IMR-90 (cell line): Measurements from ENCODE around the gene ZNF565. TPM values are rescaled to one million over a fixed set of nuclear protein-coding genes. Genes with fewer than 3 reads are reported as not detected.

Experiments
- ATAC-seq: fragments of 200-7000 bp; cut with Tn5 transposase; 2 replicates; pipeline ENCODE4 v1.9.1; 2020; ENCODE audit warnings: low read depth, mild to moderate bottlenecking, moderate library complexity
- BruUV-seq: library from RNA; stranded (reverse); fragments of 400-500 nt; replicated peaks from 2 replicates; lab custom pipeline; 2021; lab: Mats Ljungman, UMichigan
- CTCF ChIA-PET: fragments of 300-600 bp; formaldehyde crosslinking; extraction: SDS; loops from one replicate; lab custom pipeline; 2021; ENCODE audit warnings: antibody characterized with exemption; lab: Yijun Ruan, JAX
- POLR2A ChIA-PET: fragments of 300-600 bp; sonication (Branson Sonifier 250); formaldehyde crosslinking; loops from one replicate; lab custom pipeline; 2022; ENCODE audit warnings: antibody characterized with exemption; ENCODE audit not compliant: unreplicated experiment; lab: Charles Lee
- DNase-seq: peaks from one replicate; pipeline ENCODE4 v3.0.0; 2013
- H2AFZ ChIP-seq: replicated peaks from 2 replicates; pipeline ENCODE3; 2013; ENCODE audit warnings: low read length, mild to moderate bottlenecking; ENCODE audit not compliant: poor library complexity
- H2AK5ac ChIP-seq: 2 replicates; pipeline ENCODE4 v1.6.1; 2013; ENCODE audit warnings: low read depth, low read length, inconsistent platforms
- H2AK9ac ChIP-seq: replicated peaks from 2 replicates; pipeline ENCODE3; 2013; ENCODE audit warnings: mild to moderate bottlenecking, low read depth, low read length, moderate library complexity; ENCODE audit not compliant: poor library complexity
- H2BK120ac ChIP-seq: 2 replicates; pipeline ENCODE4 v1.6.1; 2013; ENCODE audit warnings: low read depth, low read length, inconsistent platforms
- H2BK15ac ChIP-seq: 3 replicates; pipeline ENCODE4 v1.6.1; 2013; ENCODE audit warnings: low read depth, low read length, inconsistent platforms
- H2BK20ac ChIP-seq: 2 replicates; pipeline ENCODE4 v1.6.1; 2013; ENCODE audit warnings: low read depth, mild to moderate bottlenecking, inconsistent platforms, low read length, moderate library complexity
- H2BK5ac ChIP-seq: 2 replicates; pipeline ENCODE4 v1.6.1; 2013; ENCODE audit warnings: mild to moderate bottlenecking, low read depth, low read length, inconsistent platforms; ENCODE audit not compliant: poor library complexity, severe bottlenecking
- H3K14ac ChIP-seq: replicated peaks from 2 replicates; pipeline ENCODE4 v1.6.1; 2013; ENCODE audit warnings: low read depth, low read length, inconsistent platforms
- H3K18ac ChIP-seq: 2 replicates; pipeline ENCODE4 v1.6.1; 2013; ENCODE audit warnings: low read depth, low read length, control low read depth
- H3K23ac ChIP-seq: 2 replicates; pipeline ENCODE4 v1.6.1; 2013; ENCODE audit warnings: low read depth, low read length, inconsistent platforms
- H3K27ac ChIP-seq: 2 replicates; pipeline ENCODE4 v1.5.1; 2013; ENCODE audit warnings: mild to moderate bottlenecking, control low read depth, low read length; ENCODE audit not compliant: insufficient read depth
- H3K27me3 ChIP-seq: 2 replicates; pipeline ENCODE4 v1.6.1; 2013; ENCODE audit warnings: low read length; ENCODE audit not compliant: control insufficient read depth, insufficient read depth
- H3K36me3 ChIP-seq: 2 replicates; pipeline ENCODE4 v1.6.1; 2013; ENCODE audit warnings: low read length, mixed read lengths; ENCODE audit not compliant: control insufficient read depth, insufficient read depth
- H3K4ac ChIP-seq: 2 replicates; pipeline ENCODE4 v1.6.1; 2013; ENCODE audit warnings: low read depth, low read length, inconsistent platforms
- H3K4me1 ChIP-seq: 2 replicates; pipeline ENCODE4 v1.6.1; 2013; ENCODE audit warnings: low read length, mixed read lengths; ENCODE audit not compliant: control insufficient read depth, insufficient read depth
- H3K4me2 ChIP-seq: 2 replicates; pipeline ENCODE4 v1.6.1; 2013; ENCODE audit warnings: low read depth, mild to moderate bottlenecking, control low read depth, low read length, moderate library complexity
- H3K4me3 ChIP-seq: 2 replicates; pipeline ENCODE4 v1.5.1; 2013; ENCODE audit warnings: low read depth, mild to moderate bottlenecking, control low read depth, low read length, moderate library complexity; ENCODE audit not compliant: insufficient read depth
- H3K56ac ChIP-seq: 2 replicates; pipeline ENCODE4 v1.6.1; 2013; ENCODE audit warnings: low read length, inconsistent platforms; ENCODE audit not compliant: insufficient read depth; ENCODE audit errors: extremely low read depth
- H3K79me1 ChIP-seq, 2 experiments: 2 replicates each; pipeline ENCODE4 v1.6.1; 2013; ENCODE audit warnings: low read length in 2 of 2, inconsistent platforms in 1 of 2, low read depth in 1 of 2
- H3K9ac ChIP-seq: 2 replicates; pipeline ENCODE4 v1.6.1; 2013; ENCODE audit warnings: low read depth, low read length, control low read depth
- H3K9me1 ChIP-seq: 2 replicates; pipeline ENCODE4 v1.6.1; 2013; ENCODE audit warnings: low read length, inconsistent platforms; ENCODE audit not compliant: insufficient read depth
- H3K9me3 ChIP-seq: 2 replicates; pipeline ENCODE4 v1.6.1; 2013; ENCODE audit warnings: low read length; ENCODE audit not compliant: control insufficient read depth, insufficient read depth
- H4K20me1 ChIP-seq: 2 replicates; pipeline ENCODE4 v1.6.1; 2013; ENCODE audit warnings: low read length, inconsistent platforms; ENCODE audit not compliant: insufficient read depth
- H4K5ac ChIP-seq: 2 replicates; pipeline ENCODE4 v1.6.1; 2013; ENCODE audit warnings: mild to moderate bottlenecking, low read depth, low read length, control low read depth
- H4K8ac ChIP-seq, 2 experiments: 2 replicates each; pipeline ENCODE4 v1.6.1; 2013; ENCODE audit warnings: low read depth in 2 of 2, low read length in 2 of 2, control low read depth in 1 of 2, inconsistent platforms in 1 of 2
- H4K91ac ChIP-seq: 2 replicates; pipeline ENCODE4 v1.6.1; 2013; ENCODE audit warnings: low read depth, low read length, inconsistent platforms; ENCODE audit not compliant: insufficient read depth
- RAD21 ChIP-seq: IDR thresholded peaks from 2 replicates; pipeline ENCODE4 v1.6.1; 2012; ENCODE audit warnings: low read length, improper control_type of control experiment
- WGBS, 2 experiments: methylation state at CpG; one replicate each; pipeline versions ENCODE4 v1.1.5 to v1.1.7; 2013; ENCODE audit warnings: missing lambda C conversion rate in 2 of 2; ENCODE audit not compliant: insufficient read length in 1 of 2; ENCODE audit errors: extremely low coverage in 2 of 2; 5-methylcytosine and 5-hydroxymethylcytosine counted together
- dilution Hi-C: fragments of 300-500 bp; cut with HindIII; formaldehyde crosslinking; loops from one replicate; pipeline ENCODE4 v1.14.3; 2018; ENCODE audit warnings: low sequenced_read_pairs; ENCODE audit not compliant: unreplicated experiment
- in situ Hi-C: fragments of 300-500 bp; cut with MboI; formaldehyde crosslinking; loops from 3 replicates; pipeline ENCODE4 v1.14.3; 2019; ENCODE audit warnings: low sequenced_read_pairs, inconsistent platforms, mixed read lengths
- intact Hi-C: fragments of 100-400 bp; cut with micrococcal nuclease; formaldehyde crosslinking; loops from 2 replicates; pipeline ENCODE4 v1.10.0; 2022
- polyA plus RNA-seq, 3 experiments: library from polyadenylated mRNA; depleted of rRNA; stranded (reverse); fragments of >200 nt; gene quantifications; 2 replicates each; pipeline ENCODE4 v1.2.3, GENCODE V29; 2012; ENCODE audit warnings: low replicate concordance in 1 of 3
- total RNA-seq: library from RNA; depleted of rRNA; stranded (reverse); fragments of >200 nt; gene quantifications from 2 replicates; pipeline ENCODE4 v1.2.3, GENCODE V29; 2012

Gene ZNF565
- total and polyA plus RNA-seq, 2 of the 4 experiments (the other 2 are of a cell fraction), result 2.3 to 7.5 TPM

GRCh38 chr19:36152352-36153091, 61.9 kb downstream of the ZNF565 start, which contains the start of gene COX7A1:
Gene COX7A1, minus strand, starts transcription at chr19:36152447. Its CDS starts 40 bp downstream, at chr19:36152407.
- H2BK5ac ChIP-seq, result no peak within 1 kb of the TSS
- WGBS, 2 experiments, result 28% methylated on average over 5 of the region's 40 CpGs; no CpG with 5 or more reads in 1 of the 2 experiments
- POLR2A ChIA-PET, result no interaction called here
- peak within 1 kb of the TSS; percentile 27; the same call in 1 of the 2 replicates for H3K4ac ChIP-seq
- H4K20me1 ChIP-seq, result peaks cover 10% of the 10 kb centered on the region
- peaks cover 6% of the 10 kb centered on the region; the same call in 1 of the 2 replicates for H3K4me1 ChIP-seq
- H3K4me2 ChIP-seq, result peak within 1 kb of the TSS; percentile 35; the same call in 1 of the 2 replicates
- H3K18ac ChIP-seq, result no peak within 1 kb of the TSS
- no peak within 1 kb of the TSS for H2BK15ac ChIP-seq
- ATAC-seq (peak; percentile 40), DNase-seq (peak; percentile 13)
- intact Hi-C loops (no loop called here), dilution Hi-C loops (no loop called here), in situ Hi-C loops (no loop called here)
- H3K36me3 ChIP-seq, result peaks cover 29% of the 10 kb centered on the region
- no peak within 1 kb of the TSS for H3K9ac ChIP-seq
- no peak for TF ChIP-seq RAD21
- H2BK120ac ChIP-seq, result no peak within 1 kb of the TSS
- H3K79me1 ChIP-seq, result peaks cover 4 to 28% of the 10 kb centered on the region in 2 experiments; a peak in 2 of 4 replicates
- H3K27me3 ChIP-seq, result no peaks in the 10 kb centered on the region
- no peak within 1 kb of the TSS for H4K91ac ChIP-seq
- H3K9me3 ChIP-seq, result no peaks in the 10 kb centered on the region
- no peak within 1 kb of the TSS for H3K14ac ChIP-seq
- 0 out of 2 replicates have a peak within 1 kb of the TSS, but pooled peaks have one; percentile 1 for H3K4me3 ChIP-seq
- H3K27ac ChIP-seq, result no peak within 1 kb of the TSS
- peak within 1 kb of the TSS; percentile 77 for H2AFZ ChIP-seq
- no peak within 1 kb of the TSS for H2AK5ac ChIP-seq
- H2BK20ac ChIP-seq, result no peak within 1 kb of the TSS
- no peak within 1 kb of the TSS; the same call in 1 of the 2 replicates for H4K5ac ChIP-seq
- CTCF ChIA-PET, result interaction anchor here (0.7 to 0.9 kb wide), 3 partner anchors 17 to 75 kb away, joined by 4 to 6 read pairs (median 4); no protein-coding TSS in a partner anchor
- no peak within 1 kb of the TSS for H3K56ac ChIP-seq
- no peak within 1 kb of the TSS; the same call in 1 of the 2 replicates for H3K23ac ChIP-seq
- BruUV-seq, result no TSS peak
- H4K8ac ChIP-seq, result peak within 1 kb of the TSS in 1 of 2 experiments; percentile 13; a peak in 2 of 4 replicates
- H2AK9ac ChIP-seq, result peak within 1 kb of the TSS; percentile 87
- no peaks in the 10 kb centered on the region; the same call in 1 of the 2 replicates for H3K9me1 ChIP-seq
